Measurements from ENCODE around the gene KIAA0232.

- TF ChIP-seq FOXP2 (optimal IDR thresholded peaks at IDR 0.05; ENCODE audit: control extremely low read depth, extremely low read length, insufficient read depth) (no peak), EZH2 (IDR thresholded peaks at IDR 0.05) (no peak)
Measured at GRCh38 chr4:6812766-6813165, 30.2 kb downstream of the KIAA0232 start.
